Measurements from ENCODE around the gene TEKT2.

TEKT2 gene

GRCh38 chr1:36087233-36088123, 3.6 kb downstream of the TEKT2 start:
- H3K4me1 ChIP-seq (ENCODE audit: insufficient read depth, insufficient read length), result peaks cover 33% of the 10 kb centered on the region
- H3K36me3 ChIP-seq (ENCODE audit: insufficient read depth, insufficient read length, low read length), result peaks cover 32% of the 10 kb centered on the region
- DNase-seq (ENCODE audit: low read depth, low spot score), result no peak
- H3K27me3 ChIP-seq (ENCODE audit: insufficient read depth, insufficient read length), result peaks cover 9% of the 10 kb centered on the region
- H3K9me3 ChIP-seq (ENCODE audit: insufficient read depth, low read length), result no peaks in the 10 kb centered on the region
- H3K9ac ChIP-seq (ENCODE audit: insufficient read length, low read depth), result peak overlapping the region; percentile 85
- TF ChIP-seq ZNF274 (IDR thresholded peaks at IDR 0.05; ENCODE audit: low read depth, low read length), result no peak
- no peak for TF ChIP-seq SUZ12 (IDR thresholded peaks at IDR 0.05; ENCODE audit: extremely low read depth, insufficient read depth, insufficient read length)
- TF ChIP-seq YY1 (IDR thresholded peaks at IDR 0.05; ENCODE audit: insufficient read depth, insufficient read length), result no peak
- H3K4me3 ChIP-seq (ENCODE audit: insufficient read length, low read depth), result no peak overlapping the region

DNA sequence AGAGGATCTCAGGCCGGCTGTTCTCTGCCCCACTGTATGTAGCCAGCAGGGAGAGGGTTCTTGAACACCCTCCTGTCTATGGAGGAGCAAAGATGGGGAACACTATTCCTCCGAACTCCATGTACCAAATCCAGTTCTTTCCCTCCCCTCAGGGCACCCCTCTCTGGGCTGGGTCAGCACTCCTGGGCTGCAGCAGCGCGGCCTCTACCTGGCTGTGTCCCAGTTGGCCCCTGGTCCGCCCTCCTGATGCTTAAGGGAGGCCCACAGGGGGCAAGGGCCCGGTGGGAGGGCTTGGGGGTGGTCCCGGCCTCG, 4.3 kb downstream of the TEKT2 start:
- Histone ChIP-seq H3K9ac (ENCODE audit: insufficient read length, low read depth) (peak overlapping the region; percentile 85), H3K27me3 (ENCODE audit: insufficient read depth, insufficient read length) (peaks cover 9% of the 10 kb centered on the region), H3K9me3 (ENCODE audit: insufficient read depth, low read length) (no peaks in the 10 kb centered on the region), H3K4me1 (ENCODE audit: insufficient read depth, insufficient read length) (peaks cover 33% of the 10 kb centered on the region), H3K36me3 (ENCODE audit: insufficient read depth, insufficient read length, low read length) (peaks cover 39% of the 10 kb centered on the region), H3K4me3 (ENCODE audit: insufficient read length, low read depth) (peak overlapping the region; percentile 98)
- no peak for DNase-seq (ENCODE audit: low read depth, low spot score)
- TF ChIP-seq SUZ12 (IDR thresholded peaks at IDR 0.05; ENCODE audit: extremely low read depth, insufficient read depth, insufficient read length) (no peak), YY1 (IDR thresholded peaks at IDR 0.05; ENCODE audit: insufficient read depth, insufficient read length) (no peak), ZNF274 (IDR thresholded peaks at IDR 0.05; ENCODE audit: low read depth, low read length) (no peak)

DNA sequence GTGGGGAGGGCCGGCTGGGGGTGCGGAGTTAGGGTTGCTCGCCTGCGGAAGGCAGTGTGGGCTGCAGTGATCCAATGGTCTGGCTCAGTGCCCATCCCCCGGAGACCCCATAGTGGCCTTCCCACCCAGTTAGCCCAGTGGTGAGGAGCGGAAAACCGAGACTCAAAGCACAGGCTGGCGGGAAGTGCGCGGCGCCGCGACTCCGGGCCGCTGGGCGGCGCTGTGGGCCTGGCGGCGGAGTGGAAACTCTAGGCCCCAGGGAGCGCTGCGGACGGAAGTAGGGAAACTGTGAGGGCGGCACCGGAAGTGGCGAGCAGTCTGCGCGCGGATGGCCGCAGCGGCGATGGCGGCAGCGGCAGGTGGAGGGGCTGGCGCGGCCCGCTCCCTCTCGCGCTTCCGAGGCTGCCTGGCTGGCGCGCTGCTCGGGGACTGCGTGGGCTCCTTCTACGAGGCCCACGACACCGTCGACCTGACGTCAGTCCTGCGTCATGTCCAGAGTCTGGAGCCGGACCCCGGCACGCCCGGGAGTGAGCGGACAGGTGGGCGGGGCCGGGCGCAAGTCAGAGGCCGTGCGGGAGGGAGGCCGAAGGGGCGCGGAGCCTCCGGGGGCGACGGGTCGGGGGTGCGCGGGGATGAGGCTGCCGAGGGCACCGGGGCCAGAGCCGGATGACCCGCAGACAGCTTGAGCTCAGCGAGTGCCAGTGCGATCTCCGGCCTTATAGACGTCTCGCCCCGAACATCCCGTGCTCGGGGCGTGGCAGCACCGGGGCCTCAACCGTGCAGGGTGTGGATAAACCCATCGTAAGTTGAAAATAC, 4.9 kb downstream of the TEKT2 start, which contains the start of gene ADPRS:
ADPRS (plus strand) TSS at position 316 of the 816 bp plus-strand sequence; CDS start at position 329, 13 bp downstream.
- peak; percentile 94 for DNase-seq (ENCODE audit: low read depth, low spot score)
- Histone ChIP-seq H3K9me3 (ENCODE audit: insufficient read depth, low read length) (no peaks in the 10 kb centered on the region), H3K27me3 (ENCODE audit: insufficient read depth, insufficient read length) (peaks cover 9% of the 10 kb centered on the region), H3K4me3 (ENCODE audit: insufficient read length, low read depth) (peak within 1 kb of the TSS; percentile 98), H3K9ac (ENCODE audit: insufficient read length, low read depth) (peak within 1 kb of the TSS; percentile 97), H3K36me3 (ENCODE audit: insufficient read depth, insufficient read length, low read length) (peaks cover 45% of the 10 kb centered on the region), H3K4me1 (ENCODE audit: insufficient read depth, insufficient read length) (peaks cover 33% of the 10 kb centered on the region)
- no peak for TF ChIP-seq SUZ12 (IDR thresholded peaks at IDR 0.05; ENCODE audit: extremely low read depth, insufficient read depth, insufficient read length)
- TF ChIP-seq YY1 (IDR thresholded peaks at IDR 0.05; ENCODE audit: insufficient read depth, insufficient read length), result peak; percentile 80
- TF ChIP-seq ZNF274 (IDR thresholded peaks at IDR 0.05; ENCODE audit: low read depth, low read length), result no peak

DNA sequence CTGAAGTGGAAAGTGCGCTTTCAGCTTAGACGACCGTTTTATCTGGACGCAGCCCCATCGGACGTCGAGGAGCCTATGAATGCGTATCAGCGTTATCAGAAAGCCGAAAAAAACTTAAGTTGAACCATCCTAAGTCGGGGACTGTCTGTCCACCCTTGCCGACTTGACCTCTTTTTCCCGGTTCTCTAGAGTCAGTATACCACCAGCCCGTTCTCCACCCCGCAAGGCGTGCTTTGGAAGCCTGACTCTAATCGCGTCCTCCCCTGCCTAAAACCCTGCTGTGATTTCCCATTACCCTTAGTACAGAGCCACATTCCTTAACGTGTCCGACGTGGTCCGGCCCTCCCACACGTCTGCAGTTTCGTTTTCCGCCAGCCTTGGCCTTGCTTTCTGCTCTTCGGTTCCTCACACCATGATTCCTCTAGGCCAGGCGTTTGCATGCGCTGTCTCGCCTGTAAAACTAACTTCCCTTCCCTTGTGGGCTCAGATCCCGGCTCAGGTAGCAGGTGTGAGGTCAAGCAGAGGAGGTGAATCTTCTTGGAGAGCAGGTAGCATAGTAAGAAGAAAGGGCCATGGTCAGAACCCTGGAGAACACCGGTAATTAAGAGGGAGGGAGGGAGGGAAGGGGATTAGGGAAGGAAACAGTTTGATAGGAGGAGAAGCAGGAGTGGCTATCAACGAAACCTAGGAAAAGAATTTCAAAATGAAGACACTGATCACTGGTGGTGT, 5.7 kb downstream of the TEKT2 start:
- TF ChIP-seq YY1 (IDR thresholded peaks at IDR 0.05; ENCODE audit: insufficient read depth, insufficient read length), result no peak
- no peak for TF ChIP-seq ZNF274 (IDR thresholded peaks at IDR 0.05; ENCODE audit: low read depth, low read length)
- no peak for TF ChIP-seq SUZ12 (IDR thresholded peaks at IDR 0.05; ENCODE audit: extremely low read depth, insufficient read depth, insufficient read length)
- H3K9ac ChIP-seq (ENCODE audit: insufficient read length, low read depth), result peak overlapping the region; percentile 97
- peaks cover 33% of the 10 kb centered on the region for H3K4me1 ChIP-seq (ENCODE audit: insufficient read depth, insufficient read length)
- no peaks in the 10 kb centered on the region for H3K9me3 ChIP-seq (ENCODE audit: insufficient read depth, low read length)
- H3K27me3 ChIP-seq (ENCODE audit: insufficient read depth, insufficient read length), result peaks cover 7% of the 10 kb centered on the region
- no peak for DNase-seq (ENCODE audit: low read depth, low spot score)
- H3K4me3 ChIP-seq (ENCODE audit: insufficient read length, low read depth), result peak overlapping the region; percentile 98
- peaks cover 53% of the 10 kb centered on the region for H3K36me3 ChIP-seq (ENCODE audit: insufficient read depth, insufficient read length, low read length)

DNA sequence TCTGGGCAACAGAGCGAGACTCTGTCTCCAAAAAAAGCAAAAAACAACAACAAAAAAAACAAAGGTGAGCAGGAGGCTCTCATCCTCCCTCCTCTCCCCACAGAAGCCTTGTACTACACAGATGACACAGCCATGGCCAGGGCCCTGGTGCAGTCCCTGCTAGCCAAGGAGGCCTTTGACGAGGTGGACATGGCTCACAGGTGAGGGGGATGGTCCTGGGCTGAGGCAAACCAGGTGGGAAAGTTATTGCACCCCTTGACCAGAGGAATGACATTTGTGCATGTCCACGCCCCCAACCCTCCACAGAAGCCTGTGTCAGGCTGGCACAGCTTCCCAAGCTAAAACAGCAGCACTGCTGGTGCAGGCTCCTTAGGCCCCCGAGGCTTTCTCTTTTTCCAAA, 7.2 kb downstream of the TEKT2 start:
- H3K36me3 ChIP-seq (ENCODE audit: insufficient read depth, insufficient read length, low read length), result peaks cover 69% of the 10 kb centered on the region
- no peak overlapping the region for H3K9ac ChIP-seq (ENCODE audit: insufficient read length, low read depth)
- no peak for DNase-seq (ENCODE audit: low read depth, low spot score)
- H3K4me3 ChIP-seq (ENCODE audit: insufficient read length, low read depth), result no peak overlapping the region
- no peaks in the 10 kb centered on the region for H3K27me3 ChIP-seq (ENCODE audit: insufficient read depth, insufficient read length)
- peaks cover 29% of the 10 kb centered on the region for H3K4me1 ChIP-seq (ENCODE audit: insufficient read depth, insufficient read length)
- H3K9me3 ChIP-seq (ENCODE audit: insufficient read depth, low read length), result no peaks in the 10 kb centered on the region
- no peak for TF ChIP-seq ZNF274 (IDR thresholded peaks at IDR 0.05; ENCODE audit: low read depth, low read length)
- no peak for TF ChIP-seq SUZ12 (IDR thresholded peaks at IDR 0.05; ENCODE audit: extremely low read depth, insufficient read depth, insufficient read length)
- no peak for TF ChIP-seq YY1 (IDR thresholded peaks at IDR 0.05; ENCODE audit: insufficient read depth, insufficient read length)

GRCh38 chr1:36091698-36092097, 7.8 kb downstream of the TEKT2 start:
- Histone ChIP-seq H3K27me3 (ENCODE audit: insufficient read depth, insufficient read length) (no peaks in the 10 kb centered on the region), H3K9ac (ENCODE audit: insufficient read length, low read depth) (peak overlapping the region; percentile 1), H3K9me3 (ENCODE audit: insufficient read depth, low read length) (no peaks in the 10 kb centered on the region), H3K4me1 (ENCODE audit: insufficient read depth, insufficient read length) (peaks cover 28% of the 10 kb centered on the region), H3K4me3 (ENCODE audit: insufficient read length, low read depth) (no peak overlapping the region), H3K36me3 (ENCODE audit: insufficient read depth, insufficient read length, low read length) (peaks cover 74% of the 10 kb centered on the region)
- TF ChIP-seq YY1 (IDR thresholded peaks at IDR 0.05; ENCODE audit: insufficient read depth, insufficient read length) (no peak), ZNF274 (IDR thresholded peaks at IDR 0.05; ENCODE audit: low read depth, low read length) (no peak), SUZ12 (IDR thresholded peaks at IDR 0.05; ENCODE audit: extremely low read depth, insufficient read depth, insufficient read length) (no peak)
- DNase-seq (ENCODE audit: low read depth, low spot score), result no peak
